ENCODE results near the gene WHAMM.
A peak's percentile ranks its signal among the peaks of the same experiment; 100 is the strongest.

The WHAMM gene

GRCh38 chr15:82778755-82779154 lies 30.7 kb upstream of the WHAMM start:
- Histone ChIP-seq H3K9me3 (ENCODE audit: control insufficient read depth, low read length) (no peaks in the 10 kb centered on the region), H3K36me3 (ENCODE audit: control insufficient read depth, insufficient read depth, low read length, severe bottlenecking) (no peaks in the 10 kb centered on the region), H3K9ac (ENCODE audit: low read length) (no peak overlapping the region), H3K4me3 (ENCODE audit: low read length) (no peak overlapping the region), H3K27me3 (replicated peaks; ENCODE audit: control insufficient read depth, insufficient read depth, low read length) (no peaks in the 10 kb centered on the region), H3K4me1 (ENCODE audit: control insufficient read depth, insufficient read depth, low read length) (no peaks in the 10 kb centered on the region)
- DNase-seq (ENCODE audit: low read depth) = no peak

GRCh38 chr15:82781349-82781748 lies 28.1 kb upstream of the WHAMM start:
- Histone ChIP-seq H3K4me3 (ENCODE audit: low read length) (no peak overlapping the region), H3K36me3 (ENCODE audit: control insufficient read depth, insufficient read depth, low read length, severe bottlenecking) (no peaks in the 10 kb centered on the region), H3K27me3 (replicated peaks; ENCODE audit: control insufficient read depth, insufficient read depth, low read length) (no peaks in the 10 kb centered on the region), H3K4me1 (ENCODE audit: control insufficient read depth, insufficient read depth, low read length) (no peaks in the 10 kb centered on the region), H3K9me3 (ENCODE audit: control insufficient read depth, low read length) (no peaks in the 10 kb centered on the region), H3K9ac (ENCODE audit: low read length) (no peak overlapping the region)
- DNase-seq (ENCODE audit: low read depth) = no peak

GRCh38 chr15:82788496-82788895 lies 20.9 kb upstream of the WHAMM start:
- H3K9ac ChIP-seq (ENCODE audit: low read length) = no peak overlapping the region
- H3K4me3 ChIP-seq (ENCODE audit: low read length) = no peak overlapping the region
- H3K27me3 ChIP-seq (replicated peaks; ENCODE audit: control insufficient read depth, insufficient read depth, low read length) = no peaks in the 10 kb centered on the region
- no peak for DNase-seq (ENCODE audit: low read depth)
- H3K36me3 ChIP-seq (ENCODE audit: control insufficient read depth, insufficient read depth, low read length, severe bottlenecking) = no peaks in the 10 kb centered on the region
- H3K4me1 ChIP-seq (ENCODE audit: control insufficient read depth, insufficient read depth, low read length) = no peaks in the 10 kb centered on the region
- no peaks in the 10 kb centered on the region for H3K9me3 ChIP-seq (ENCODE audit: control insufficient read depth, low read length)

- Histone ChIP-seq H3K9me3 (ENCODE audit: control insufficient read depth, low read length) (peaks cover 5% of the 10 kb centered on the region), H3K36me3 (ENCODE audit: control insufficient read depth, insufficient read depth, low read length, severe bottlenecking) (no peaks in the 10 kb centered on the region), H3K4me1 (ENCODE audit: control insufficient read depth, insufficient read depth, low read length) (no peaks in the 10 kb centered on the region), H3K4me3 (ENCODE audit: low read length) (no peak overlapping the region), H3K9ac (ENCODE audit: low read length) (no peak overlapping the region), H3K27me3 (replicated peaks; ENCODE audit: control insufficient read depth, insufficient read depth, low read length) (no peaks in the 10 kb centered on the region)
- DNase-seq (ENCODE audit: low read depth) = peak; percentile 18
These were observed 19.9 kb upstream of the WHAMM start for GRCh38 chr15:82789491-82789890.

DNA sequence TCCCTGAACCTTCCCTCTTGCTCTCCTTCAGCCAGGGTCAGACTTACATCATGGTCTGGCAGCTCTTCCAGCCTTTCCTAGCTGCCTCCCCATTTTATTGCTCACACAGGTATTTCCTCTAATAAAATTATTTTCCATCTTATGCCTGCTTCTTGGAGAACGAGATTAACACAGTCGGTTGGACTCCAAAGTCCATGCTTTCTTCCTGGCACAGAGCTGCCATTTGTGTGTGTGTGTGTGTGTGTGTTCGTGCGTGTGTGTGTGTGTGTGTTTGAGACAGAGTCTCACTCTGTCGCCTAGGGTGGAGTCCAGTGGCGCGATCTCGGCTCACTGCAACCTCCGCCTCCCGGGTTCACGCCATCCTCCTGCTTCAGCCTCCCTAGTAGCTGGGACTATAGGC lies 19.1 kb upstream of the WHAMM start:
- Histone ChIP-seq H3K36me3 (ENCODE audit: control insufficient read depth, insufficient read depth, low read length, severe bottlenecking) (no peaks in the 10 kb centered on the region), H3K4me1 (ENCODE audit: control insufficient read depth, insufficient read depth, low read length) (no peaks in the 10 kb centered on the region), H3K9ac (ENCODE audit: low read length) (no peak overlapping the region), H3K9me3 (ENCODE audit: control insufficient read depth, low read length) (peaks cover 5% of the 10 kb centered on the region), H3K27me3 (replicated peaks; ENCODE audit: control insufficient read depth, insufficient read depth, low read length) (no peaks in the 10 kb centered on the region), H3K4me3 (ENCODE audit: low read length) (no peak overlapping the region)
- DNase-seq (ENCODE audit: low read depth) = no peak

- Histone ChIP-seq H3K36me3 (ENCODE audit: control insufficient read depth, insufficient read depth, low read length, severe bottlenecking) (no peaks in the 10 kb centered on the region), H3K9ac (ENCODE audit: low read length) (no peak overlapping the region), H3K4me1 (ENCODE audit: control insufficient read depth, insufficient read depth, low read length) (no peaks in the 10 kb centered on the region), H3K27me3 (replicated peaks; ENCODE audit: control insufficient read depth, insufficient read depth, low read length) (no peaks in the 10 kb centered on the region), H3K4me3 (ENCODE audit: low read length) (no peak overlapping the region), H3K9me3 (ENCODE audit: control insufficient read depth, low read length) (peaks cover 5% of the 10 kb centered on the region)
- DNase-seq (ENCODE audit: low read depth) = no peak
These were observed 17.4 kb upstream of the WHAMM start for GRCh38 chr15:82792068-82792467.

- Histone ChIP-seq H3K4me3 (ENCODE audit: low read length) (no peak overlapping the region), H3K27me3 (replicated peaks; ENCODE audit: control insufficient read depth, insufficient read depth, low read length) (no peaks in the 10 kb centered on the region), H3K9me3 (ENCODE audit: control insufficient read depth, low read length) (peaks cover 5% of the 10 kb centered on the region), H3K9ac (ENCODE audit: low read length) (no peak overlapping the region), H3K36me3 (ENCODE audit: control insufficient read depth, insufficient read depth, low read length, severe bottlenecking) (no peaks in the 10 kb centered on the region), H3K4me1 (ENCODE audit: control insufficient read depth, insufficient read depth, low read length) (no peaks in the 10 kb centered on the region)
- DNase-seq (ENCODE audit: low read depth) = no peak
These were observed 15.7 kb upstream of the WHAMM start for GRCh38 chr15:82793737-82794136.

DNA sequence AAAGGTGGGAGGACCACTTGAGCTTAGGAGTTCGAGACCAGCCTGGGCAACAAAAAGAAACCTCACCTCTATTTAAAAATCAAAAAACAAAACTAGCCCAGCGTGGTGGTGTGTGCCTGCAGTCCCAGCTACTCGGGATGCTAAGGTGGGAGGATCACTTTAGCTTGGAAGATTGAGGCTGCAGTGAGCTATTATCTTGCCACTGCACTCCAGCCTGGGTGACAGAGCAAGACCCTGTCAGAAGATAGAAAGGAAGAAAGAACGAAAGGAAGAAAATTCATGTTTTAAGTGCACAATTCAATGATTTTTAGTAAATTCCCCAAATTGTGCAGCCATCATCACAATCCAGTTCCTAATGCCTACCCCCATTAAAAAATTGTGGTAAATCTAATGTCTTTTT lies 11.3 kb upstream of the WHAMM start:
- Histone ChIP-seq H3K4me1 (ENCODE audit: control insufficient read depth, insufficient read depth, low read length) (no peaks in the 10 kb centered on the region), H3K9me3 (ENCODE audit: control insufficient read depth, low read length) (peaks cover 5% of the 10 kb centered on the region), H3K27me3 (replicated peaks; ENCODE audit: control insufficient read depth, insufficient read depth, low read length) (peaks cover 20% of the 10 kb centered on the region), H3K36me3 (ENCODE audit: control insufficient read depth, insufficient read depth, low read length, severe bottlenecking) (no peaks in the 10 kb centered on the region), H3K4me3 (ENCODE audit: low read length) (no peak overlapping the region), H3K9ac (ENCODE audit: low read length) (no peak overlapping the region)
- DNase-seq (ENCODE audit: low read depth) = no peak

GRCh38 chr15:82798531-82799166 lies 10.8 kb upstream of the WHAMM start:
- Histone ChIP-seq H3K9me3 (ENCODE audit: control insufficient read depth, low read length) (peaks cover 4% of the 10 kb centered on the region), H3K4me1 (ENCODE audit: control insufficient read depth, insufficient read depth, low read length) (no peaks in the 10 kb centered on the region), H3K36me3 (ENCODE audit: control insufficient read depth, insufficient read depth, low read length, severe bottlenecking) (no peaks in the 10 kb centered on the region), H3K27me3 (replicated peaks; ENCODE audit: control insufficient read depth, insufficient read depth, low read length) (peaks cover 20% of the 10 kb centered on the region), H3K9ac (ENCODE audit: low read length) (no peak overlapping the region), H3K4me3 (ENCODE audit: low read length) (no peak overlapping the region)
- DNase-seq (ENCODE audit: low read depth) = no peak

DNA sequence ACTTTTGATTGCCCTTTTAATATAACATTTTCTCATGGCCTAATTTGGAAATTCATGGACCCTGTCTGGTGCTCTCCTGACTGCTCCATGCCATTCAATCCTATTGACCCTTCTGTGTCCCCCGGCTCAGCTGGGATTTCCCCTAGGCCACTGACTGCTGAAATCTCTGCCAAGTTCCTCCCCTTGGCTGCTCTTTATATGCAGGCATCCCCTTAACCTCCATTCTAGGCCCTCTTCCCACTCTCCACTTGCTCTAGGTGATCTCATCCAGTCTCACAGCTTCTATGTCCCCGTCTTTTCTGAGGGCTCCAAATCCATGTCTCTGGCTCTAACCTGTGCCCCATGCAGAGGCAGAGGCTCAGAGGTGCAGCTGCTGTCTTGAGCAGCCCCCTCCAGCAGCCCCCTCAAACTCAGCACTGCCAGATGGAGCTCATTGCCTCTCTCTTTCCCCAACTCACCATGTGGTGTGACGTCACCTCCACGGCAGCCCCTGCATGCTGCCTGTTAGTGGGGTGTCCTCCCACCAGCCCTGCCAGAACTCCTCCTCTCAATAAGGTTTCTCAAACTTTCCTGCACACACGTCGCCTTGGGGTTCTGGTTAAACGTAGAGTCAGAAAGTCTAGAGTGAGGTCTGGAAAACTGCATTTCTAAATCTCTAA lies 10.1 kb upstream of the WHAMM start:
- H3K4me1 ChIP-seq (ENCODE audit: control insufficient read depth, insufficient read depth, low read length) = no peaks in the 10 kb centered on the region
- H3K27me3 ChIP-seq (replicated peaks; ENCODE audit: control insufficient read depth, insufficient read depth, low read length) = peaks cover 20% of the 10 kb centered on the region
- H3K36me3 ChIP-seq (ENCODE audit: control insufficient read depth, insufficient read depth, low read length, severe bottlenecking) = no peaks in the 10 kb centered on the region
- DNase-seq (ENCODE audit: low read depth) = no peak
- no peak overlapping the region for H3K4me3 ChIP-seq (ENCODE audit: low read length)
- H3K9me3 ChIP-seq (ENCODE audit: control insufficient read depth, low read length) = no peaks in the 10 kb centered on the region
- H3K9ac ChIP-seq (ENCODE audit: low read length) = no peak overlapping the region

DNA sequence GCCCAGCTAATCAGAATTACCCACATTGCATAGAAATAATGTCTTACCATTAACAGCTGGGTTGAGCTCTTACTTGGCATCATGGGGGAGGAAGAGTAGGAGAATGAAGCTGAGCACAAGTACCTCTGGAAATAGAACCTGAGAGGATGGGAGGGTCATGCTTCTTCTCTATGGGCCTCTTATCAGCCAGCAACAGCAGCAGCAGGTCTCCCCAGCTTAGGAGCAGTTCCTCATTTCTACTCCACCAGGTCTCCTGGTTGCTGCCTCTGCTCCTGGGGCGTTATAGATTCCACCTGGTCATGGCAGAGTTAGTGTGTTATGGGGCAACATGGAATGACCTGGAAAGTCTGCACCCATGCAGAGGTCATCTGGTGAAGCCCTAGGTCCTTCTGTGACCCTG lies 6.9 kb upstream of the WHAMM start:
- H3K9me3 ChIP-seq (ENCODE audit: control insufficient read depth, low read length) = no peaks in the 10 kb centered on the region
- H3K9ac ChIP-seq (ENCODE audit: low read length) = no peak overlapping the region
- H3K36me3 ChIP-seq (ENCODE audit: control insufficient read depth, insufficient read depth, low read length, severe bottlenecking) = no peaks in the 10 kb centered on the region
- H3K4me3 ChIP-seq (ENCODE audit: low read length) = no peak overlapping the region
- peaks cover 20% of the 10 kb centered on the region for H3K27me3 ChIP-seq (replicated peaks; ENCODE audit: control insufficient read depth, insufficient read depth, low read length)
- no peaks in the 10 kb centered on the region for H3K4me1 ChIP-seq (ENCODE audit: control insufficient read depth, insufficient read depth, low read length)
- DNase-seq (ENCODE audit: low read depth) = no peak
